ENCODE results near the gene ATG10. TPM values are rescaled to one million over a fixed set of nuclear protein-coding genes. Genes with fewer than 3 reads are reported as not detected.

ATG10 gene
- total and polyA plus RNA-seq, 2 donors (not counting 1 experiment from before 2014, with no cell fraction given): 1.6 to 11.6 TPM

DNA sequence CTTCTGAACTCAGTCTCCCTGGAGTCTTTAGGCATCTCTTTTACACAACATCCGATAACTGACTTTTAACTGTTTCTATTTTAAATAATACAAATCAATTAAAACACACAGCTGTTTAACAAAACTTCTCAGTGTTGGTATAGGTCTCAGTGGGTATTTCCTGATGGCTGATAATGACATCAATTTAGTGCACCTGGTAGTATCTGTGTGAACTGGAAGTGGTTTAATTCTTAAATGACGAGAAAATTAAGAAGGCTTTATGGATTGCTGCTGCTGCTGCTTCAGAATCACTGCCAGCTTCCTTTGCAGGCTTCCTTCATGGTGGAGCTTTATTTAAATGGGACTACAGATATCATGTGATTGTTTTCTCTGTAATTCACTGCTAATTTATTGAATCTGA is 214.0 kb downstream of the ATG10 start:
- no peak overlapping the region for H3K27ac ChIP-seq (ENCODE audit: low read length in 2 of 2)
- H2AFZ ChIP-seq (ENCODE audit: insufficient read depth, low read depth, low read length, poor library complexity, severe bottlenecking): no peak overlapping the region
- no peak overlapping the region for H3K9ac ChIP-seq (ENCODE audit: low read length)
- DNase-seq (no peak), ATAC-seq (ENCODE audit: low read depth) (no peak)
- intact Hi-C loops (cut with micrococcal nuclease): no loop called here
- H3K4me1 Mint-ChIP-seq: no peaks in the 10 kb centered on the region
- no peaks in the 10 kb centered on the region for H3K27me3 Mint-ChIP-seq
- H3K27ac Mint-ChIP-seq: no peak overlapping the region
- no peaks in the 10 kb centered on the region for H4K20me1 ChIP-seq (ENCODE audit: control insufficient read depth, insufficient read depth, low read length, poor library complexity, severe bottlenecking)
- H3K4me3 ChIP-seq (ENCODE audit: control extremely low read depth in 1 of 5, extremely low read depth in 1 of 5, insufficient read depth in 1 of 5, low read depth in 2 of 5, low read length in 4 of 5): no peak overlapping the region
- ChIA-PET POLR2A (no interaction called here), CTCF (no interaction called here)
- no peaks in the 10 kb centered on the region for H3K9me3 ChIP-seq (ENCODE audit: control extremely low read depth in 1 of 3, control insufficient read depth in 2 of 3, insufficient read depth in 1 of 3, low read length in 2 of 3)
- no peaks in the 10 kb centered on the region for H3K4me1 ChIP-seq (ENCODE audit: control insufficient read depth in 2 of 2, insufficient read depth in 2 of 2, low read length in 2 of 2)
- no CpG with 5 or more reads among the region's 2 CpGs for WGBS (ENCODE audit: insufficient coverage)
- H3K36me3 ChIP-seq (replicated peaks in 1 of 2; ENCODE audit: control extremely low read depth in 1 of 2, control insufficient read depth in 1 of 2, extremely low read depth in 1 of 2, insufficient read depth in 2 of 2, low read length in 1 of 2): no peaks in the 10 kb centered on the region
- H3K27me3 ChIP-seq (replicated peaks in 1 of 4; ENCODE audit: control extremely low read depth in 1 of 4, control insufficient read depth in 3 of 4, insufficient read depth in 4 of 4, low read length in 3 of 4): no peaks in the 10 kb centered on the region
- TF ChIP-seq, protein P1, sequence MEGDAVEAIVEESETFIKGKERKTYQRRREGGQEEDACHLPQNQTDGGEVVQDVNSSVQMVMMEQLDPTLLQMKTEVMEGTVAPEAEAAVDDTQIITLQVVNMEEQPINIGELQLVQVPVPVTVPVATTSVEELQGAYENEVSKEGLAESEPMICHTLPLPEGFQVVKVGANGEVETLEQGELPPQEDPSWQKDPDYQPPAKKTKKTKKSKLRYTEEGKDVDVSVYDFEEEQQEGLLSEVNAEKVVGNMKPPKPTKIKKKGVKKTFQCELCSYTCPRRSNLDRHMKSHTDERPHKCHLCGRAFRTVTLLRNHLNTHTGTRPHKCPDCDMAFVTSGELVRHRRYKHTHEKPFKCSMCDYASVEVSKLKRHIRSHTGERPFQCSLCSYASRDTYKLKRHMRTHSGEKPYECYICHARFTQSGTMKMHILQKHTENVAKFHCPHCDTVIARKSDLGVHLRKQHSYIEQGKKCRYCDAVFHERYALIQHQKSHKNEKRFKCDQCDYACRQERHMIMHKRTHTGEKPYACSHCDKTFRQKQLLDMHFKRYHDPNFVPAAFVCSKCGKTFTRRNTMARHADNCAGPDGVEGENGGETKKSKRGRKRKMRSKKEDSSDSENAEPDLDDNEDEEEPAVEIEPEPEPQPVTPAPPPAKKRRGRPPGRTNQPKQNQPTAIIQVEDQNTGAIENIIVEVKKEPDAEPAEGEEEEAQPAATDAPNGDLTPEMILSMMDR (IDR thresholded peaks at IDR 0.05): no peak
- TF ChIP-seq EZH2 (IDR thresholded peaks at IDR 0.05; ENCODE audit: borderline replicate concordance, insufficient read depth, low read depth, low read length, poor library complexity, severe bottlenecking): no peak
- H3K4me3 Mint-ChIP-seq: no peak overlapping the region
- H3K9me3 Mint-ChIP-seq (ENCODE audit: insufficient read depth): no peaks in the 10 kb centered on the region
- no peak overlapping the region for H3K4me2 ChIP-seq (replicated peaks; ENCODE audit: low read depth, low read length, poor library complexity, severe bottlenecking)
- no peaks in the 10 kb centered on the region for H3K79me2 ChIP-seq (ENCODE audit: control insufficient read depth, insufficient read depth, low read length)

DNA sequence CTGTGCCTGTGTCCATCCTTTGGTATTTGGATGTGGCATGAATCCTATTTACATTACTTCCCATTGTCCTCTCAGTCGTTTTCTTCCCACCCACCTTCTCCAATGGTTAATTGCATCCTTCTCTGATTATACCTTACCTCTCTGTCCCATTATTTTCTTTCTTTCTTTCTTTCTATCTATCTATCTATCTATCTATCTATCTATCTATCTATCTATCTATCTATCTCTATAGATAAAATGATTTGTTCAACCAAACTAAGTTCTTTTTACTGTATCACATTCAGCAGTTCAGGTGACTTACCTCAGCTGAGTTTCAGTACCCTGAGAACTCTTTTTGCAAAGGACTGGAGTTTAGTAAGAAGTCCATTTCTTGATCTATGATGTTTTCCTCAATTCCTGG is 225.7 kb downstream of the ATG10 start:
- H3K4me1 ChIP-seq (ENCODE audit: control insufficient read depth in 2 of 2, insufficient read depth in 2 of 2, low read length in 2 of 2): no peaks in the 10 kb centered on the region
- Mint-ChIP-seq H3K27me3 (no peaks in the 10 kb centered on the region), H3K4me1 (no peaks in the 10 kb centered on the region), H3K27ac (no peak overlapping the region), H3K9me3 (ENCODE audit: insufficient read depth) (no peaks in the 10 kb centered on the region), H3K4me3 (no peak overlapping the region)
- H3K4me2 ChIP-seq (replicated peaks; ENCODE audit: low read depth, low read length, poor library complexity, severe bottlenecking): no peak overlapping the region
- no peaks in the 10 kb centered on the region for H3K27me3 ChIP-seq (replicated peaks in 1 of 4; ENCODE audit: control extremely low read depth in 1 of 4, control insufficient read depth in 3 of 4, insufficient read depth in 4 of 4, low read length in 3 of 4)
- H3K79me2 ChIP-seq (ENCODE audit: control insufficient read depth, insufficient read depth, low read length): no peaks in the 10 kb centered on the region
- H3K9ac ChIP-seq (ENCODE audit: low read length): no peak overlapping the region
- no peak overlapping the region for H2AFZ ChIP-seq (ENCODE audit: insufficient read depth, low read depth, low read length, poor library complexity, severe bottlenecking)
- no peaks in the 10 kb centered on the region for H3K36me3 ChIP-seq (replicated peaks in 1 of 2; ENCODE audit: control extremely low read depth in 1 of 2, control insufficient read depth in 1 of 2, extremely low read depth in 1 of 2, insufficient read depth in 2 of 2, low read length in 1 of 2)
- no peak for TF ChIP-seq EZH2 (IDR thresholded peaks at IDR 0.05; ENCODE audit: borderline replicate concordance, insufficient read depth, low read depth, low read length, poor library complexity, severe bottlenecking)
- TF ChIP-seq, protein P1 (IDR thresholded peaks at IDR 0.05): no peak
- no peaks in the 10 kb centered on the region for H4K20me1 ChIP-seq (ENCODE audit: control insufficient read depth, insufficient read depth, low read length, poor library complexity, severe bottlenecking)
- intact Hi-C loops (cut with micrococcal nuclease): no loop called here
- POLR2A ChIA-PET: no interaction called here
- CTCF ChIA-PET: no interaction called here
- DNase-seq: no peak
- H3K4me3 ChIP-seq (ENCODE audit: control extremely low read depth in 1 of 5, extremely low read depth in 1 of 5, insufficient read depth in 1 of 5, low read depth in 2 of 5, low read length in 4 of 5): no peak overlapping the region
- no peak for ATAC-seq (ENCODE audit: low read depth)
- H3K27ac ChIP-seq (ENCODE audit: low read length in 2 of 2): no peak overlapping the region
- H3K9me3 ChIP-seq (ENCODE audit: control extremely low read depth in 1 of 3, control insufficient read depth in 2 of 3, insufficient read depth in 1 of 3, low read length in 2 of 3): no peaks in the 10 kb centered on the region
- WGBS (ENCODE audit: insufficient coverage): no CpG with 5 or more reads among the region's 1 CpG
